Hepatocyte (in vitro differentiated cells): Measurements from ENCODE around the gene LTN1. TPM values are rescaled to one million over a fixed set of nuclear protein-coding genes. Genes with fewer than 3 reads are reported as not detected.
"Not testable (repeated sequence)": the region's sequence is repeated elsewhere in the genome, so short reads cannot be mapped to it uniquely, and the experiment has no call there.

Experiments used
- DNase-seq: peaks from one replicate; pipeline ENCODE4 v3.0.0-alpha.2; 2016; ENCODE audit warnings: low spot score
- H2AFZ ChIP-seq: fragments of 200-600 bp; sonication (generic); 2 replicates; pipeline ENCODE4 v1.6.0; 2016; ENCODE audit warnings: antibody characterized with exemption, mild to moderate bottlenecking
- H3K27ac ChIP-seq: fragments of 200-600 bp; sonication (generic); 2 replicates; pipeline ENCODE4 v1.5.1; 2016; ENCODE audit warnings: mild to moderate bottlenecking
- H3K27me3 ChIP-seq: fragments of 200-600 bp; sonication (generic); 2 replicates; pipeline ENCODE4 v1.6.1; 2016
- H3K36me3 ChIP-seq: fragments of 200-600 bp; sonication (generic); replicated peaks from 2 replicates; pipeline ENCODE4 v1.5.1; 2016; ENCODE audit warnings: low read depth; ENCODE audit not compliant: insufficient read depth
- H3K4me1 ChIP-seq: fragments of 200-600 bp; sonication (generic); 2 replicates; pipeline ENCODE4 v1.5.1; 2016; ENCODE audit warnings: mild to moderate bottlenecking, moderate library complexity; ENCODE audit not compliant: insufficient read depth
- H3K4me2 ChIP-seq: fragments of 200-600 bp; sonication (generic); 2 replicates; pipeline ENCODE4 v1.6.0; 2016
- H3K4me3 ChIP-seq: fragments of 200-600 bp; sonication (generic); 2 replicates; pipeline ENCODE4 v1.5.1; 2016; ENCODE audit warnings: mild to moderate bottlenecking
- H3K79me2 ChIP-seq: fragments of 200-600 bp; sonication (generic); 2 replicates; pipeline ENCODE4 v1.6.0; 2017; ENCODE audit warnings: mild to moderate bottlenecking
- H3K9me2 ChIP-seq: fragments of 200-600 bp; sonication (generic); replicated peaks from 2 replicates; pipeline ENCODE4 v1.6.0; 2017; ENCODE audit warnings: mild to moderate bottlenecking; ENCODE audit not compliant: insufficient read depth
- H3K9me3 ChIP-seq: fragments of 200-600 bp; sonication (generic); 2 replicates; pipeline ENCODE4 v1.5.1; 2016; ENCODE audit warnings: low read depth, mild to moderate bottlenecking
- H4K20me1 ChIP-seq: fragments of 200-600 bp; sonication (generic); 2 replicates; pipeline ENCODE4 v1.6.0; 2016; ENCODE audit warnings: mild to moderate bottlenecking; ENCODE audit not compliant: insufficient read depth, poor library complexity, severe bottlenecking
- EZH2 ChIP-seq: fragments of 200-600 bp; sonication (generic); IDR thresholded peaks from 2 replicates; pipeline ENCODE4 v1.6.1; 2016; ENCODE audit warnings: antibody characterized with exemption, mild to moderate bottlenecking, borderline replicate concordance
- EZH2phosphoT487 ChIP-seq: fragments of 200-600 bp; sonication (generic); IDR thresholded peaks from one replicate; pipeline ENCODE4 v1.6.1; 2018; ENCODE audit warnings: antibody characterized with exemption, mild to moderate bottlenecking, low read depth, moderate library complexity; ENCODE audit not compliant: unreplicated experiment, severe bottlenecking
- WGBS: methylation state at CpG from one replicate; pipeline ENCODE4 v1.1.6; 2016; ENCODE audit warnings: low lambda C conversion rate; ENCODE audit errors: missing lambda C conversion rate; 5-methylcytosine and 5-hydroxymethylcytosine counted together
- polyA plus RNA-seq: library from polyadenylated mRNA; unstranded; fragments of >200 nt; fragmentation: Nextera tagmentation; extraction: Ambion mirVana; gene quantifications from 2 replicates; pipeline ENCODE4 v1.2.1, GENCODE V29; 2016
- total RNA-seq: library from RNA; depleted of rRNA; stranded (reverse); fragments of >200 nt; gene quantifications from 2 replicates; pipeline ENCODE4 v1.2.3, GENCODE V29; 2014
- TF ChIP-seq, protein P1 (sequence below): fragments of 200-600 bp; sonication (generic); IDR thresholded peaks from 2 replicates; pipeline ENCODE4 v1.5.1; 2016; ENCODE audit warnings: antibody characterized with exemption, mild to moderate bottlenecking; ENCODE audit not compliant: poor library complexity

Gene LTN1
- total and polyA plus RNA-seq, 2 experiments from 2014 or later, result 9.7 to 35.8 TPM

DNA sequence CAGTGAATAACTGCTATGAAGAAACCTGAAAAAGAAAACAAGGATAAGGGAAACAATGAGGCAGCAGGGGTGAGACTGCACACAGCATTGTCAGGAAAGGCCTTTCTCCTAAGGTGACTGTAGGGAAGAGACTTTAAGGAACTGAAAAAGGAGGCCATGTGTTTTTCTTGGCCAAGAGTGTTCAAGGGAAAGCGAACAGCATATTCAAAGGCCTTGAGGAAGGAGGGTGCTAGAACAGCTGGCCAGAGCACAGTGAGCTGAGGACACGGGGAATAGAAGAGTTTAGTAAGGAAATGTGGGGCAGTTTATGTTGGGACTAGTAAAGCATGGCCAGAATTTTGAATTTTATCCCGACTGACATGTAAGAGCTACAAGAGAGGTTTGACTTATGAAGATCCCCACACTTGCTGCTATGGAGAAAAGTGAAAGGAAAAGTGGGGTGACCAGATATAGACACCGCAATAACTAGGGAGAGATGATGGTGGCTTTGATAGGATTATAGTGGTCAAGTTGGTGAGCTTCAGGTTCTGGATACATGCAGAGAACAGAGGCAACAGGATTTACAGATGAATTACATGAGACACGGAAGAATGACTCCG is 25.1 kb upstream of the LTN1 start:
- H3K27ac ChIP-seq, result no peak overlapping the region
- H3K4me1 ChIP-seq, result no peaks in the 10 kb centered on the region
- H3K9me3 ChIP-seq, result no peaks in the 10 kb centered on the region

DNA sequence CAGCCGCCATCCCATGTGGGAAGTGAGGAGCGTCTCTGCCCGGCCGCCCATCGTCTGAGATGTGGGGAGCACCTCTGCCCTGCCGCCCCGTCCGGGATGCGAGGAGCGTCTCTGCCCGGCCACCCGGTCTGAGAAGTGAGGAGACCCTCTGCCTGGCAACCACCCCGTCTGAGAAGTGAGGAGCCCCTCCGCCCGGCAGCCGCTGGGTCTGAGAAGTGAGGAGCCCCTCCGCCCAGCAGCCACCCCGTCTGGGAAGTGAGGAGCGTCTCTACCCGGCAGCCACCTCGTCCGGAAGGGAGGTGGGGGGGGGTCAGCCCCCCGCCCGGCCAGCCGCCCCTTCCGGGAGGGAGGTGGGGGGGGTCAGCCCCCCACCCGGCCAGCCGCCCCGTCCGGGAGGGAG is 18.6 kb upstream of the LTN1 start:
- H4K20me1 ChIP-seq, H3K4me3 ChIP-seq, H3K9me2 ChIP-seq, H3K36me3 ChIP-seq, H3K79me2 ChIP-seq, H2AFZ ChIP-seq, H3K27me3 ChIP-seq, H3K27ac ChIP-seq, H3K4me1 ChIP-seq, H3K9me3 ChIP-seq, DNase-seq, H3K4me2 ChIP-seq: not testable (repeated sequence)
- WGBS, result 100% methylated on average over 1 of the region's 30 CpGs

More for the DNA sequence above, 25.1 kb upstream of the LTN1 start:
- Histone ChIP-seq H3K36me3 (no peaks in the 10 kb centered on the region), H3K9me2 (no peaks in the 10 kb centered on the region), H4K20me1 (no peaks in the 10 kb centered on the region), H3K79me2 (peaks cover 19% of the 10 kb centered on the region), H2AFZ (peak overlapping the region; percentile 85), H3K4me3 (no peak overlapping the region), H3K4me2 (peak overlapping the region; percentile 71), H3K27me3 (no peaks in the 10 kb centered on the region)
- TF ChIP-seq, protein P1, sequence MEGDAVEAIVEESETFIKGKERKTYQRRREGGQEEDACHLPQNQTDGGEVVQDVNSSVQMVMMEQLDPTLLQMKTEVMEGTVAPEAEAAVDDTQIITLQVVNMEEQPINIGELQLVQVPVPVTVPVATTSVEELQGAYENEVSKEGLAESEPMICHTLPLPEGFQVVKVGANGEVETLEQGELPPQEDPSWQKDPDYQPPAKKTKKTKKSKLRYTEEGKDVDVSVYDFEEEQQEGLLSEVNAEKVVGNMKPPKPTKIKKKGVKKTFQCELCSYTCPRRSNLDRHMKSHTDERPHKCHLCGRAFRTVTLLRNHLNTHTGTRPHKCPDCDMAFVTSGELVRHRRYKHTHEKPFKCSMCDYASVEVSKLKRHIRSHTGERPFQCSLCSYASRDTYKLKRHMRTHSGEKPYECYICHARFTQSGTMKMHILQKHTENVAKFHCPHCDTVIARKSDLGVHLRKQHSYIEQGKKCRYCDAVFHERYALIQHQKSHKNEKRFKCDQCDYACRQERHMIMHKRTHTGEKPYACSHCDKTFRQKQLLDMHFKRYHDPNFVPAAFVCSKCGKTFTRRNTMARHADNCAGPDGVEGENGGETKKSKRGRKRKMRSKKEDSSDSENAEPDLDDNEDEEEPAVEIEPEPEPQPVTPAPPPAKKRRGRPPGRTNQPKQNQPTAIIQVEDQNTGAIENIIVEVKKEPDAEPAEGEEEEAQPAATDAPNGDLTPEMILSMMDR, result no peak
- TF ChIP-seq EZH2phosphoT487, result no peak
- no peak for TF ChIP-seq EZH2
- 93% methylated on average over 6 of the region's 6 CpGs for WGBS
- no peak for DNase-seq

DNA sequence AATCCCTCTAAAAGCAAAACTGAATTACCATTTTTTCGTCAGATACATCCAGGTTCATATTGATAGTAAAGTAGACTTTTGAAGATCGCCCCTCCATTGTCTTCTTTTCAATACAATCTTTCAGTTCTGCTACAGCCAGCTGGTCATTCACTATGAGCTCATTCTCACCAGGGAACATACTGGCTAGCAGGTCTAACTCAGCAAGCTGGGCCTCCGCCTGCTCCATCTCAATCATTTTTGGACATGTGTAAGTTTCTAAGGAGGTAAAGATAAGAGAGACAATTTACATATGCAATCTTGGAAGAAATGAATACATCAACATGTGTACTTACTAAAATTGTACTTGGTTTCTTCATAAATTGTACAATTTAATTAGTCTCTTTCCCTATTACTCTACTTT is 15.7 kb upstream of the LTN1 start:
- DNase-seq, result no peak
- peak overlapping the region; percentile 74 for H3K27ac ChIP-seq
- no peak for TF ChIP-seq EZH2
- TF ChIP-seq, protein P1, result no peak
- TF ChIP-seq EZH2phosphoT487, result no peak
- 95% methylated on average over 3 of the region's 3 CpGs for whole genome bisulfite sequencing
- no peaks in the 10 kb centered on the region for H3K9me3 ChIP-seq
- H3K36me3 ChIP-seq, result no peaks in the 10 kb centered on the region
- no peaks in the 10 kb centered on the region for H3K4me1 ChIP-seq
- H3K9me2 ChIP-seq, result no peaks in the 10 kb centered on the region
- H4K20me1 ChIP-seq, result no peaks in the 10 kb centered on the region
- no peaks in the 10 kb centered on the region for H3K79me2 ChIP-seq
- H2AFZ ChIP-seq, result no peak overlapping the region
- H3K27me3 ChIP-seq, result no peaks in the 10 kb centered on the region
- no peak overlapping the region for H3K4me2 ChIP-seq
- H3K4me3 ChIP-seq, result no peak overlapping the region

DNA sequence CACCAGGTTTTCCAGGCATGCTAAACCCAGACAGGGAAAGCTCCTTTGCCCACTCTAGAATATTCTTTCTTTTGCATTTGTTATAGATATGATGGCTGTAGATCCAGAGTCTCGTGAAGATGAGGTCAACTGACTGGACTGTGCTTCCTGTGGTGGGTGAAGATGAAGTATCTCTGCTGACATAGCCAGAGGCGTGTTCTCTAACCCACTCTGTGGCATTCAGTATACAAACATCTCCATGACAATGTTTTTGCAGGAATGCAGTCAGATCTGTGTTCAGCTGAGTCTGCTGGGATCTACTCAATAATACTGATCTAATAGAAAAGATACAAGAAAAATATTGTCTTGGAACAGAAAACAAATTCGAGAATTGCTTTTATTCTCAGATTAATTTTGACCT is 15.1 kb upstream of the LTN1 start:
- 84% methylated on average over 3 of the region's 3 CpGs for WGBS
- Histone ChIP-seq H3K9me2 (no peaks in the 10 kb centered on the region), H3K4me3 (no peak overlapping the region), H3K27me3 (no peaks in the 10 kb centered on the region), H4K20me1 (no peaks in the 10 kb centered on the region), H3K36me3 (no peaks in the 10 kb centered on the region), H3K79me2 (no peaks in the 10 kb centered on the region), H2AFZ (no peak overlapping the region), H3K4me1 (no peaks in the 10 kb centered on the region), H3K27ac (peak overlapping the region; percentile 76), H3K4me2 (no peak overlapping the region), H3K9me3 (no peaks in the 10 kb centered on the region)
- no peak for TF ChIP-seq EZH2phosphoT487
- TF ChIP-seq, protein P1, result no peak
- no peak for TF ChIP-seq EZH2
- no peak for DNase-seq
